Measurements from ENCODE around the gene SLC25A29.

Gene SLC25A29

DNA sequence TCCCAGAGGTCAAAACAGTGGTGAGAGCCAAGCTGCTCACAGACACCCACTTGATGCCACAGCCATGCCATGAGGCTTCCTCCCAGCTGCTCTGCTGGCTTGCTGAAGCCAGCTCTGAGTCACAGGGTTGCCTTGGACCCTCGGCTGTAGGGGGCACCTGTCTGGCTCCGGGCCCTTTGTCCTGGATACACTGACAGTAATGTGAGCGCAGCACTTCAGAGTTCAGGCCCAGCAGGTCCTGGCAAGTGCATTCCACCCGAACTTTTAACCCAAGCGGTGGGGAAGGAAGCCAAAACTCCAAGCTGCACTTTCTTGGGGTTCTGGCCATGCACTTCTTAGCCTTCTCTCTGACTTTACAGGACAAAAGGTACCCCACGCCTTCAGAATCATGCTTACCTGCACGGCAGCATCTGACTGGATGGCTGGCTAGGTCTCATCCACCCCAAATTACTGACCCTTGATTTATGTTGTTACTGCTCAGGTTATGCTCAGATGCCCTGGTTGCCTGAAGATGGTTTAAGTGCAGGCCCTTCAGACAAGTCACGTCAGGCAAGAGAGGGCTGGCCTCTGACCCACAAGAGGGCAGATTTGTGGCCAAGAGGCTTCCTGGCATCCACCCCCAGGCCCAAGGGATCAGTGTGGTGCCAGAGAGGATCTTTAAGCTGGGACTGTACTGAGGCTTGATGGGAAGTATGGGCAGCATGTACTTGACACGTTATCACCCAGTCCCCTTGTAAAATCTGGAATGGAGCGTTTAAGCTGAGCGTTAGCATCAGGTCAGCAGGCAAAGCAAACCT, 24.8 kb downstream of the SLC25A29 start:
- Mint-ChIP-seq H3K36me3 (ENCODE audit: low read depth) (peaks cover 14% of the 10 kb centered on the region), H3K27me3 (ENCODE audit: low read depth, poor library complexity) (peaks cover 8% of the 10 kb centered on the region), H3K27ac (peak overlapping the region; percentile 86), H3K4me1 (peaks cover 38% of the 10 kb centered on the region), H3K9me3 (no peaks in the 10 kb centered on the region), H3K4me3 (no peak overlapping the region)
- no peak for DNase-seq
- TF ChIP-seq, protein P1, sequence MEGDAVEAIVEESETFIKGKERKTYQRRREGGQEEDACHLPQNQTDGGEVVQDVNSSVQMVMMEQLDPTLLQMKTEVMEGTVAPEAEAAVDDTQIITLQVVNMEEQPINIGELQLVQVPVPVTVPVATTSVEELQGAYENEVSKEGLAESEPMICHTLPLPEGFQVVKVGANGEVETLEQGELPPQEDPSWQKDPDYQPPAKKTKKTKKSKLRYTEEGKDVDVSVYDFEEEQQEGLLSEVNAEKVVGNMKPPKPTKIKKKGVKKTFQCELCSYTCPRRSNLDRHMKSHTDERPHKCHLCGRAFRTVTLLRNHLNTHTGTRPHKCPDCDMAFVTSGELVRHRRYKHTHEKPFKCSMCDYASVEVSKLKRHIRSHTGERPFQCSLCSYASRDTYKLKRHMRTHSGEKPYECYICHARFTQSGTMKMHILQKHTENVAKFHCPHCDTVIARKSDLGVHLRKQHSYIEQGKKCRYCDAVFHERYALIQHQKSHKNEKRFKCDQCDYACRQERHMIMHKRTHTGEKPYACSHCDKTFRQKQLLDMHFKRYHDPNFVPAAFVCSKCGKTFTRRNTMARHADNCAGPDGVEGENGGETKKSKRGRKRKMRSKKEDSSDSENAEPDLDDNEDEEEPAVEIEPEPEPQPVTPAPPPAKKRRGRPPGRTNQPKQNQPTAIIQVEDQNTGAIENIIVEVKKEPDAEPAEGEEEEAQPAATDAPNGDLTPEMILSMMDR (IDR thresholded peaks at IDR 0.05), result no peak

DNA sequence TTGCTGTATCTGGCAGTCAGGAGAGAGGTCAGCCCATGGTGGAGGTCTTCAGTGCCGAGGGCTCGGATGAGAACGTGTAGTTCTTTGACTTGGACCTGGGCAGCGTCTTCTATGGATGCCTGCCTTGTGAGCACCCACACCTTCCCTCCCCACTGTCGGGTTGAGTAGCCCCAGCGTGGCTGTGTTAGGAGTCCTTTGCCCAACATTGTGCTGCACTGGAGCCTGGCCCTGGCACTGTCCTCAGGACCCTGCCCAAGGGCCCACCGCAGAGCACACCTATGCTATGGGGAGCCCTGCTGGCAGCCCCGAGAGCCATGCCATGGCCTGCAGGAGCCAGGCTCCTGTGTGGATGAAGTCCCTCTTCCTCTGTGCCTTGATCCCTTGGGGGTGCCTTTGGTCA, 26.7 kb downstream of the SLC25A29 start:
- DNase-seq, result no peak
- Mint-ChIP-seq H3K36me3 (ENCODE audit: low read depth) (peaks cover 32% of the 10 kb centered on the region), H3K9me3 (no peaks in the 10 kb centered on the region), H3K4me1 (peaks cover 30% of the 10 kb centered on the region), H3K27ac (peak overlapping the region; percentile 30), H3K27me3 (ENCODE audit: low read depth, poor library complexity) (peaks cover 7% of the 10 kb centered on the region), H3K4me3 (no peak overlapping the region)
- TF ChIP-seq, protein P1 (IDR thresholded peaks at IDR 0.05), result no peak

DNA sequence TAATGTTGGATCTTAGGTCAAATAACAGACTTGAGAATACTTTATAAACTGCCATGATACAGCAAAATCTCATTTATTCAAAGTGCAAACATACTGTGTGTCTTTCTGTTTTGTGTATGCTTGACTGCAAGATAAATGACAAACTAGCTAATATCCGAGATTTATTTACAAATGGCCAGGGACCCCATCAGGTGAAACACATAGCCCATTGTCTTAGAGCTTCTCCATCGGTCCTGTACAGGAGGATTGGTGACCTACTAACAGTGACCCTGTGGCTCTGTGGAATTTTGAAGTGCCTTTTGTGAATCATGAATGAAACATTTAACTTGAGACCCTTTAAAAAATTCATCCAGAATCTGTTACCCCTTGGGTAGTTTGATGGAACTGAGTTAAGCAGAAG, 27.1 kb downstream of the SLC25A29 start:
- Mint-ChIP-seq H3K27ac (no peak overlapping the region), H3K9me3 (no peaks in the 10 kb centered on the region), H3K4me3 (no peak overlapping the region), H3K36me3 (ENCODE audit: low read depth) (peaks cover 37% of the 10 kb centered on the region), H3K4me1 (peaks cover 26% of the 10 kb centered on the region), H3K27me3 (ENCODE audit: low read depth, poor library complexity) (peaks cover 3% of the 10 kb centered on the region)
- TF ChIP-seq, protein P1 (IDR thresholded peaks at IDR 0.05), result no peak
- no peak for DNase-seq

DNA sequence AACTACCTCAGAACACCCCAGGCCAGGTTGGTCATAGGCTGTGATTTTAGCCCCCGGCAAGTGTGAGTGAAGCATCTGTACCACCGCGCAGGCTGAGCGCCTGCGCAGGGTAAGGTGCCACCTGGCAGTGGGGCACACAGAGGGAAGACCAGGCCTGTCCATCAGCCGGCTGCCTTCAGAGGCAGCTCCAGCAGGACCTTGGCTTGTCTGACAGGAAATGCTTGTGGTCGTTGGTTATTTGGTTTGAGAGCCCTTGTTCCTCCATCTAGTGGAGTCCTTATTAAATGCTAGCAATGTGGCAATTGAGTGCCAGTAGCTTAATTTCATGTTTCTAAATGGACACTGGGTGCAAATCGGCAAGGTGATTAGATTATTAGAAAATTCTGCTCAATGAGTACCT, 27.5 kb downstream of the SLC25A29 start:
- Mint-ChIP-seq H3K9me3 (no peaks in the 10 kb centered on the region), H3K27me3 (ENCODE audit: low read depth, poor library complexity) (peaks cover 3% of the 10 kb centered on the region), H3K4me1 (peaks cover 26% of the 10 kb centered on the region), H3K27ac (no peak overlapping the region), H3K36me3 (ENCODE audit: low read depth) (peaks cover 38% of the 10 kb centered on the region), H3K4me3 (no peak overlapping the region)
- no peak for DNase-seq
- TF ChIP-seq, protein P1 (IDR thresholded peaks at IDR 0.05), result no peak

DNA sequence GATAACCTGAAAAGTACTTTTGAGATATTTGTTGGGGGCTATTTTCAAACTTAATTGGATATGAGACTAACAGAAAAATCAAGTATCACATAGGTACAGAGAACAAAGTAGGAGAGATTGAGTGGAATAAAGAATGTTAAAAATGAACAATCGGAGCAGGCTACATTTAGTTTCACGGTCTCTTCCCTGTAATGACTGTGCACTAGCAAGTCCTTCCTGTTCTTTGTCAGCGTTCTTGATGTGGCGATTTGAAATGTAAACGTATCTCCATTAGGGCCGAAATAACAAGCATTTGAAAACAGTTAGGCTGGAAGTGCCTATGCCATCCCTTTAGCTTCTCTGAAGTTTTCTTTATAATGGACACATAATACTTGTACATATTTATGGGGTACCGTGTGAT, 31.0 kb downstream of the SLC25A29 start:
- peak overlapping the region; percentile 27 for H3K27ac Mint-ChIP-seq
- TF ChIP-seq, protein P1 (IDR thresholded peaks at IDR 0.05), result no peak
- no peaks in the 10 kb centered on the region for H3K9me3 Mint-ChIP-seq
- peaks cover 57% of the 10 kb centered on the region for H3K36me3 Mint-ChIP-seq (ENCODE audit: low read depth)
- H3K4me3 Mint-ChIP-seq, result no peak overlapping the region
- H3K27me3 Mint-ChIP-seq (ENCODE audit: low read depth, poor library complexity), result no peaks in the 10 kb centered on the region
- no peak for DNase-seq
- H3K4me1 Mint-ChIP-seq, result peaks cover 7% of the 10 kb centered on the region

DNA sequence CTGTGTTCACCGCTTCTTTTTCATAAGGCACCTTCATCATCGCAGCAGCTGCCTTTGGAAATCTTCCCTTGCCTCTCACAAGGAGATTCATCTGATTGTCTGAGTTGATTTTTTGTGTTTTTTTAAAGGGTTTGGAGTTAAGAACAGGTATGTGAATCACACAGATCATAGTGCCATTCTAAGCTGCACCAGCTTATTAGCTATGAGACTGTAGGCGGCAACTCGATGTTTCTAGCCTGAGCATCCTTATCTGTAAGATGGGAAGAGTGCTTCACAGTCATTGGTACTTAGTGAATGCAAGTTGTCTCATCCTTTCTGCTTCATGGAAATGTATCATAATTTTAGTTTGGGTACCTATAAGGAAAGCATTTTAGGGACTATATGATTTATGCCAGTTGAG, 32.0 kb downstream of the SLC25A29 start:
- Mint-ChIP-seq H3K36me3 (ENCODE audit: low read depth) (peaks cover 59% of the 10 kb centered on the region), H3K9me3 (no peaks in the 10 kb centered on the region), H3K4me1 (no peaks in the 10 kb centered on the region), H3K4me3 (no peak overlapping the region), H3K27me3 (ENCODE audit: low read depth, poor library complexity) (no peaks in the 10 kb centered on the region), H3K27ac (no peak overlapping the region)
- TF ChIP-seq, protein P1 (IDR thresholded peaks at IDR 0.05), result no peak
- DNase-seq, result no peak
